ENCODE measurements around the gene FAM25G.
"Not testable (repeated sequence)": the region's sequence is repeated elsewhere in the genome, so short reads cannot be mapped to it uniquely, and the experiment has no call there.

GRCh38 chr10:47482367-47482766 lies 9.1 kb downstream of the FAM25G start:
- not testable (repeated sequence) for TF ChIP-seq CTCF (IDR thresholded peaks at IDR 0.05; ENCODE audit: extremely low read depth in 1 of 2, insufficient read depth in 1 of 2, low read depth in 1 of 2, low read length in 2 of 2); POLR2A (IDR thresholded peaks at IDR 0.05; ENCODE audit: low read depth, low read length); POLR2AphosphoS5 (IDR thresholded peaks at IDR 0.05; ENCODE audit: insufficient read depth, low read depth, low read length); EZH2 (IDR thresholded peaks at IDR 0.05; ENCODE audit: borderline replicate concordance, low read depth, low read length, severe bottlenecking); GATA2 (IDR thresholded peaks at IDR 0.05; ENCODE audit: insufficient read depth, insufficient read length, low read depth, low read length); MAX (IDR thresholded peaks at IDR 0.05; ENCODE audit: insufficient read depth, insufficient read length); FOS (IDR thresholded peaks at IDR 0.05; ENCODE audit: borderline replicate concordance, insufficient read depth, low read length); JUN (IDR thresholded peaks at IDR 0.05; ENCODE audit: borderline replicate concordance, insufficient read depth, insufficient read length, low read depth); MYC (IDR thresholded peaks at IDR 0.05; ENCODE audit: low read depth, low read length)
